H1 (cell line): Measurements from ENCODE around the gene EHD4. TPM values are rescaled to one million over a fixed set of nuclear protein-coding genes. Genes with fewer than 3 reads are reported as not detected.

Experiments
- CTCF ChIA-PET: fragments of 300-600 bp; sonication (Branson Sonifier 250); formaldehyde crosslinking; loops from one replicate; lab custom pipeline; 2021; ENCODE audit not compliant: partially characterized antibody; lab: Charles Lee
- POLR2A ChIA-PET: fragments of 300-600 bp; sonication (Branson Sonifier 250); formaldehyde crosslinking; loops from one replicate; lab custom pipeline; 2021; ENCODE audit warnings: inconsistent platforms; ENCODE audit not compliant: partially characterized antibody; lab: Charles Lee
- DNase-seq, 2 experiments: peaks; one replicate each; pipeline versions ENCODE4 v3.0.0 to v3.0.0-alpha.2; 2010 to 2022; ENCODE audit warnings: low spot score in 2 of 2, low read depth in 1 of 2, mixed read lengths in 1 of 2
- FAIRE-seq: peaks from 2 replicates; lab custom pipeline; 2011; peaks lifted over from hg19 to GRCh38; lab: Jason Lieb, UNC
- H2AFZ ChIP-seq: 2 replicates; pipeline ENCODE4 v1.8.1; 2012; ENCODE audit warnings: low read length, inconsistent platforms
- H2AK5ac ChIP-seq: 2 replicates; pipeline ENCODE4 v1.6.1; 2013; ENCODE audit warnings: low read depth, low read length
- H2BK120ac ChIP-seq: replicated peaks from 2 replicates; pipeline ENCODE3; 2013; ENCODE audit warnings: low read depth, low read length, inconsistent platforms
- H2BK12ac ChIP-seq: 2 replicates; pipeline ENCODE4 v1.6.1; 2013; ENCODE audit warnings: low read depth, low read length
- H2BK15ac ChIP-seq: 2 replicates; pipeline ENCODE4 v1.6.1; 2013; ENCODE audit warnings: low read length
- H2BK20ac ChIP-seq: 2 replicates; pipeline ENCODE4 v1.6.1; 2013; ENCODE audit warnings: low read length
- H2BK5ac ChIP-seq: 2 replicates; pipeline ENCODE4 v1.6.1; 2013; ENCODE audit warnings: low read depth, low read length
- H3K14ac ChIP-seq: 2 replicates; pipeline ENCODE4 v1.6.1; 2013; ENCODE audit warnings: inconsistent platforms; ENCODE audit not compliant: insufficient read length
- H3K18ac ChIP-seq: 2 replicates; pipeline ENCODE4 v1.6.1; 2013; ENCODE audit warnings: low read length; ENCODE audit errors: extremely low read depth
- H3K23ac ChIP-seq: 2 replicates; pipeline ENCODE4 v1.6.1; 2013; ENCODE audit warnings: inconsistent platforms; ENCODE audit not compliant: insufficient read length
- H3K23me2 ChIP-seq: 2 replicates; pipeline ENCODE4 v1.6.1; 2013; ENCODE audit warnings: low read depth, low read length
- H3K27ac ChIP-seq: 2 replicates; pipeline ENCODE4 v1.6.1; 2011; ENCODE audit warnings: low read depth, low read length, inconsistent platforms
- H3K27me3 ChIP-seq, 4 experiments: replicated peaks in 1 of 4; 1 replicate in 1 of 4; 2 replicates in 3 of 4; pipeline versions ENCODE4 v1.6.1 to v1.8.1; 2011 to 2013; ENCODE audit warnings: low read length in 3 of 4, mild to moderate bottlenecking in 3 of 4, inconsistent platforms in 2 of 4, mixed read lengths in 2 of 4, moderate library complexity in 1 of 4; ENCODE audit not compliant: control insufficient read depth in 3 of 4, insufficient read depth in 3 of 4; ENCODE audit errors: extremely low read depth in 1 of 4
- H3K36me3 ChIP-seq, 4 experiments: 2 replicates each; pipeline versions ENCODE4 v1.6.1 to v1.8.1; 2011 to 2013; ENCODE audit warnings: mild to moderate bottlenecking in 4 of 4, low read length in 3 of 4, moderate library complexity in 2 of 4, control low read depth in 1 of 4, inconsistent platforms in 1 of 4; ENCODE audit not compliant: insufficient read depth in 4 of 4, control insufficient read depth in 2 of 4
- H3K4ac ChIP-seq: replicated peaks from 2 replicates; pipeline ENCODE3; 2013; ENCODE audit warnings: low read length, low read depth, mixed read lengths, inconsistent platforms; ENCODE audit not compliant: insufficient read length
- H3K4me1 ChIP-seq, 4 experiments: replicated peaks in 1 of 4; 1 replicate in 1 of 4; 2 replicates in 3 of 4; pipeline versions ENCODE4 v1.6.1 to v1.8.1; 2011 to 2013; ENCODE audit warnings: low read length in 3 of 4, inconsistent platforms in 2 of 4, mixed read lengths in 1 of 4; ENCODE audit not compliant: insufficient read depth in 4 of 4, control insufficient read depth in 3 of 4
- H3K4me2 ChIP-seq, 2 experiments: 2 replicates each; pipeline versions ENCODE4 v1.6.1 to v1.8.1; 2011 to 2013; ENCODE audit warnings: low read depth in 2 of 2, low read length in 2 of 2, control low read depth in 1 of 2, inconsistent platforms in 1 of 2, mild to moderate bottlenecking in 1 of 2; ENCODE audit not compliant: insufficient read depth in 1 of 2
- H3K4me3 ChIP-seq, 4 experiments: fragments of 200-600, 300-600 bp in 1 of 4; sonication (generic), shearing (Covaris generic), sonication (Bioruptor Twin) in 1 of 4; 2 replicates each; pipeline versions ENCODE4 v1.5.1 to v1.8.1; 2011 to 2016; ENCODE audit warnings: low read length in 4 of 4, low read depth in 3 of 4, control low read depth in 2 of 4, inconsistent platforms in 2 of 4, mild to moderate bottlenecking in 2 of 4, mixed read lengths in 1 of 4, moderate library complexity in 1 of 4; ENCODE audit not compliant: insufficient read depth in 2 of 4; ENCODE audit errors: extremely low read depth in 1 of 4
- H3K56ac ChIP-seq: replicated peaks from 2 replicates; pipeline ENCODE3; 2013; ENCODE audit warnings: low read depth, mild to moderate bottlenecking, mixed read lengths, low read length, inconsistent platforms; ENCODE audit not compliant: insufficient read length
- H3K79me1 ChIP-seq: 2 replicates; pipeline ENCODE4 v1.6.1; 2013; ENCODE audit warnings: low read depth, low read length, control low read depth
- H3K79me2 ChIP-seq, 2 experiments: 2 replicates each; pipeline versions ENCODE4 v1.6.1 to v1.8.1; 2012 to 2013; ENCODE audit warnings: low read length in 2 of 2, mild to moderate bottlenecking in 2 of 2, inconsistent platforms in 1 of 2; ENCODE audit not compliant: insufficient read depth in 2 of 2, control insufficient read depth in 1 of 2
- H3K9ac ChIP-seq, 4 experiments: replicated peaks in 1 of 4; 1 replicate in 1 of 4; 2 replicates in 3 of 4; pipeline versions ENCODE4 v1.6.1 to v1.8.1; 2011 to 2013; ENCODE audit warnings: low read depth in 3 of 4, low read length in 3 of 4, control low read depth in 2 of 4, mild to moderate bottlenecking in 2 of 4, moderate library complexity in 2 of 4, inconsistent platforms in 1 of 4; ENCODE audit errors: extremely low read depth in 1 of 4
- H3K9me3 ChIP-seq, 2 experiments: 2 replicates each; pipeline versions ENCODE4 v1.6.1 to v1.8.1; 2012 to 2013; ENCODE audit warnings: mild to moderate bottlenecking in 2 of 2, moderate library complexity in 2 of 2, control low read depth in 1 of 2, inconsistent platforms in 1 of 2, low read depth in 1 of 2, low read length in 1 of 2, mixed read lengths in 1 of 2; ENCODE audit not compliant: insufficient read depth in 2 of 2
- H4K20me1 ChIP-seq, 2 experiments: replicated peaks in 1 of 2; 2 replicates each; pipeline versions ENCODE3 to v1.8.1; 2011 to 2013; ENCODE audit warnings: inconsistent platforms in 2 of 2, low read length in 2 of 2, mild to moderate bottlenecking in 1 of 2; ENCODE audit not compliant: insufficient read depth in 2 of 2, control insufficient read depth in 1 of 2
- H4K5ac ChIP-seq: 2 replicates; pipeline ENCODE4 v1.6.1; 2013; ENCODE audit warnings: low read length, low read depth, mixed read lengths, inconsistent platforms; ENCODE audit not compliant: insufficient read length
- H4K8ac ChIP-seq: 2 replicates; pipeline ENCODE4 v1.8.0; 2013; ENCODE audit warnings: mild to moderate bottlenecking, moderate library complexity, low read length, inconsistent platforms; ENCODE audit not compliant: insufficient read depth; ENCODE audit errors: extremely low read depth
- H4K91ac ChIP-seq: replicated peaks from 2 replicates; pipeline ENCODE3; 2013; ENCODE audit warnings: low read length, mixed read lengths, inconsistent platforms; ENCODE audit not compliant: insufficient read length
- ASH2L ChIP-seq: fragments of 200-600, 300-600 bp; sonication (generic); IDR thresholded peaks from one replicate; pipeline ENCODE4 v1.7.1; 2017; ENCODE audit warnings: low read length
- CBX8 ChIP-seq: fragments of 300-800, 300-1000 bp; sonication (generic); IDR thresholded peaks from 2 replicates; pipeline ENCODE4 v1.7.1; 2016; ENCODE audit warnings: low read depth, low read length, borderline replicate concordance
- CHD1 ChIP-seq: IDR thresholded peaks from 2 replicates; pipeline ENCODE4 v1.6.1; 2012; ENCODE audit warnings: low read depth, low read length, improper control_type of control experiment
- EGR1 ChIP-seq: IDR thresholded peaks from 2 replicates; pipeline ENCODE4 v1.6.1; 2011; ENCODE audit warnings: low read depth, low read length, borderline replicate concordance
- KDM4A ChIP-seq: IDR thresholded peaks from one replicate; pipeline ENCODE4 v1.7.1; 2012; ENCODE audit warnings: low read depth, mild to moderate bottlenecking, moderate library complexity, low read length, inconsistent platforms; ENCODE audit not compliant: severe bottlenecking
- MAFK ChIP-seq: IDR thresholded peaks from 2 replicates; pipeline ENCODE4 v1.6.1; 2012; ENCODE audit warnings: low read depth, mild to moderate bottlenecking, improper control_type of control experiment, low read length
- NANOG ChIP-seq: IDR thresholded peaks from 2 replicates; pipeline ENCODE4 v1.6.1; 2011; ENCODE audit warnings: low read length, low read depth, mild to moderate bottlenecking, inconsistent platforms; ENCODE audit not compliant: insufficient read depth, poor library complexity, severe bottlenecking
- RAD21 ChIP-seq, 2 experiments: IDR thresholded peaks in 1 of 2; conservative IDR thresholded peaks in 1 of 2; 2 replicates each; pipeline ENCODE4 v1.6.1; 2011; ENCODE audit warnings: low read depth in 2 of 2, low read length in 2 of 2, improper control_type of control experiment in 1 of 2, inconsistent platforms in 1 of 2, mild to moderate bottlenecking in 1 of 2, moderate library complexity in 1 of 2
- RNF2 ChIP-seq: fragments of 200-900, 300-1000 bp; sonication (generic); IDR thresholded peaks from 2 replicates; pipeline ENCODE4 v1.7.1; 2016; ENCODE audit warnings: borderline replicate concordance, low read depth, mild to moderate bottlenecking, antibody characterized with exemption, low read length; ENCODE audit not compliant: poor library complexity, severe bottlenecking; ENCODE audit errors: missing control alignments
- SAP30 ChIP-seq: fragments of 300-600 bp; sonication (generic); IDR thresholded peaks from 2 replicates; pipeline ENCODE4 v1.7.1; 2012; ENCODE audit warnings: low read length, moderate library complexity, mild to moderate bottlenecking, inconsistent platforms; ENCODE audit not compliant: insufficient read depth, insufficient replicate concordance
- SIN3A ChIP-seq, 2 experiments: IDR thresholded peaks in 1 of 2; conservative IDR thresholded peaks in 1 of 2; 2 replicates each; pipeline ENCODE4 v1.6.1; 2011 to 2012; ENCODE audit warnings: low read length in 2 of 2, improper control_type of control experiment in 1 of 2, low read depth in 1 of 2, mild to moderate bottlenecking in 1 of 2
- WGBS, 2 experiments: shearing (Covaris generic) in 1 of 2; methylation state at CpG; one replicate each; pipeline versions ENCODE4 v1.1.6 to v1.1.7; 2013 to 2015; ENCODE audit warnings: low lambda C conversion rate in 2 of 2, mixed read lengths in 2 of 2, inconsistent platforms in 1 of 2, low coverage in 1 of 2, missing lambda C conversion rate in 1 of 2; ENCODE audit not compliant: insufficient replicate concordance in 2 of 2, insufficient coverage in 1 of 2, insufficient read length in 1 of 2; ENCODE audit errors: extremely low coverage in 1 of 2, missing lambda C conversion rate in 1 of 2; 5-methylcytosine and 5-hydroxymethylcytosine counted together
- polyA plus RNA-seq, 7 experiments: library from polyadenylated mRNA; depleted of rRNA in 3 of 7; stranded (reverse) in 5 of 7; unstranded in 2 of 7; fragments of >200 nt in 5 of 7; fragments of 200-250 nt in 2 of 7; gene quantifications; 1 replicate in 5 of 7; 2 replicates in 1 of 7; 4 replicates in 1 of 7; pipeline versions ENCODE4 v1.2.1 to v1.2.3, GENCODE V29; 2011 to 2013; ENCODE audit warnings: missing spikeins in 2 of 7, mixed read lengths in 2 of 7
- total RNA-seq: library from RNA; stranded (reverse); fragmentation: NEBNext Ultra II Directional; extraction: Animal tissue kit (Norgen Biotek cat#: 25700); gene quantifications from 2 replicates; pipeline ENCODE4 v1.2.1, GENCODE V29; 2021

EHD4 gene
- total and polyA plus RNA-seq, 2 of the 8 experiments (the other 6 are each of a cell fraction or from before 2014, with no cell fraction given) = 17.5 to 24.5 TPM

- Histone ChIP-seq H3K79me2 (peaks cover 15 to 45% of the 10 kb centered on the region in 2 experiments), H2AK5ac (0 out of 2 replicates have a peak overlapping the region, but pooled peaks have one; percentile 59), H3K18ac (peak overlapping the region; percentile 96), H2BK120ac (no peak overlapping the region), H4K91ac (no peak overlapping the region), H2BK5ac (peak overlapping the region; percentile 88), H3K14ac (peak overlapping the region; percentile 90), H2BK15ac (no peak overlapping the region), H3K9ac (peak overlapping the region; percentile 73 to 94 (median 86)), H4K20me1 (peaks cover 11 to 17% of the 10 kb centered on the region in 2 experiments), H3K9me3 (no peaks in the 10 kb centered on the region), H3K23me2 (peaks cover 5% of the 10 kb centered on the region; the same call in 1 of the 2 replicates), H3K23ac (peak overlapping the region; percentile 18), H4K8ac (peak overlapping the region; percentile 87), H4K5ac (peak overlapping the region; percentile 34), H2AFZ (no peak overlapping the region), H3K4me2 (peak overlapping the region; percentile 88 to 90), H3K4ac (peak overlapping the region; percentile 89), H3K79me1 (peaks cover 23% of the 10 kb centered on the region), H3K27me3 (no peaks in the 10 kb centered on the region), H3K4me1 (peaks cover 0 to 10% (median 5%) of the 10 kb centered on the region in 4 experiments; a peak in 3 of 7 replicates), H2BK12ac (no peak overlapping the region), H3K36me3 (no peaks in the 10 kb centered on the region), H3K27ac (peak overlapping the region; percentile 89), H3K56ac (peak overlapping the region; percentile 94), H3K4me3 (peak overlapping the region; percentile 75 to 100 (median 93)), H2BK20ac (no peak overlapping the region)
- POLR2A ChIA-PET = interaction anchor here (0.8 to 2.2 kb wide), 12 partner anchors 9 to 205 kb away, joined by 3 to 14 read pairs (median 4); no protein-coding TSS in a partner anchor
- peak in 1 of 2 experiments; percentile 75 for DNase-seq
- TF ChIP-seq KDM4A (peak; percentile 76), EGR1 (no peak), RAD21 (IDR thresholded peaks at IDR 0.05 in 1 of 2, conservative IDR thresholded peaks at IDR 0.05 in 1 of 2; ENCODE audit: low read depth in 2 of 2, low read length in 2 of 2) (no peak), SIN3A (conservative IDR thresholded peaks at IDR 0.05 in 1 of 2, IDR thresholded peaks at IDR 0.05 in 1 of 2; ENCODE audit: low read depth in 1 of 2, low read length in 2 of 2) (no peak; a peak in 1 of 4 replicates), SAP30 (peak; percentile 57), CBX8 (no peak), RNF2 (no peak), ASH2L (peak; percentile 74), CHD1 (no peak), MAFK (no peak), NANOG (no peak)
- CTCF ChIA-PET = interaction anchor here (1.3 to 3.0 kb wide), 5 partner anchors 10 to 121 kb away, joined by 3 to 15 read pairs (median 5); no protein-coding TSS in a partner anchor
- WGBS, 2 experiments = 3% methylated on average over 20 of the region's 46 CpGs; no CpG with 5 or more reads in 1 of the 2 experiments
- no peak for FAIRE-seq
These were observed 483 bp downstream of the EHD4 start for GRCh38 chr15:41971895-41972252.
